ENCODE results near the gene CHD2. TPM values are rescaled to one million over a fixed set of nuclear protein-coding genes. Genes with fewer than 3 reads are reported as not detected.

CHD2 gene
- polyA plus RNA-seq, 4 donors, result 29.2 to 75.5 (median 32.2) TPM

DNA sequence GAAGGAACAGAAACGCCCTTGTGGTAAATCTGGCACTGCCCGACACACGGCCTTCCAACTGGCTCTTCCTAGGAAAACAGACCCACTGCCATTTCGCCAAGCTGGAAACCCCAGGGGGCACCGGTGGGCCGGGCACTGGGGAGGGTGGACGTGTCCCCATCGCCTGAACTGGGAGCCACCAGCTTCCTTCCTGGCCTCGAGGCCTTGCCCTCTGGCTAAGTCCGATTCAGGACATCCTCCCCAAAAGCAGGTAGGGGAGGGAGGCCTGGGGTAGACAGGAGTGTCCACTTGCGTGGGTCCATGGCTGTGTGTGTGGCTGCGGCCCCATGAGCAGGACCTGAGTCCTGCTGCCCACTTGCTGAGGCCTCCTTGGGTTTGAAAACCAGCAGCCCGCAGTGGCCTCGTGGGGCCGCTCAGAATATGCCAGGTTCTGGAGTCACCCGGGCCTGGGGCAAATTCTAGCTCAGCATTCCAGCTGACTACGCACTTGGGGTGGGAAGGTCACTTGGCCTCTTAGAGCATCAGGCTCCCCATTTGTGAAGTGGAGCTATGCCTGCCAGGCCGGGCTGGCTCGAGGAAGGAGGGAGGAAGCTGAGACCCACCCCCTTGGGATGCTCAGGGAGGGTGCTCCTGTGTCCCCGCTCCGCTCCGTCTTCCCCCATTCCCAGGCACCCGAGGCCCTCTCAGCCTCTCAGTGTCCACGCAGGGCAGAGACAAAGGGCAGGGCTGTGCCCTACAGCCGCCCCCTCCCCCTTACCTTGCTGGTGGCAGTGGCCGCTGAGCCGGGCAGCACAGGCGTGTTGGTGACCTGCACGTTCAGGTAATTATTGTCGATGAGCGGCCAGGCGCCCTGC is 151.3 kb downstream of the CHD2 start:
- Histone ChIP-seq H3K27ac (ENCODE audit: low read depth in 1 of 3, low read length in 2 of 3) (no peak overlapping the region), H3K4me1 (ENCODE audit: control insufficient read depth in 3 of 3, insufficient read depth in 2 of 3, low read depth in 1 of 3, low read length in 2 of 3) (no peaks in the 10 kb centered on the region), H3K4me3 (ENCODE audit: low read depth in 1 of 3, low read length in 3 of 3) (no peak overlapping the region), H3K36me3 (ENCODE audit: control insufficient read depth in 3 of 3, insufficient read depth in 2 of 3, low read depth in 1 of 3, low read length in 3 of 3) (peaks cover 0 to 27% (median 0%) of the 10 kb centered on the region in 3 donors), H3K9me3 (ENCODE audit: control insufficient read depth in 2 of 2, insufficient read depth in 1 of 2, low read depth in 1 of 2, low read length in 1 of 2) (no peaks in the 10 kb centered on the region), H3K27me3 (ENCODE audit: control insufficient read depth in 3 of 3, insufficient read depth in 3 of 3, low read length in 3 of 3) (no peaks in the 10 kb centered on the region)
- no peak for FAIRE-seq
- 86 to 89% (median 86%) methylated on average over 32 of the region's 32 CpGs for WGBS, 3 donors
- DNase-seq, result no peak

DNA sequence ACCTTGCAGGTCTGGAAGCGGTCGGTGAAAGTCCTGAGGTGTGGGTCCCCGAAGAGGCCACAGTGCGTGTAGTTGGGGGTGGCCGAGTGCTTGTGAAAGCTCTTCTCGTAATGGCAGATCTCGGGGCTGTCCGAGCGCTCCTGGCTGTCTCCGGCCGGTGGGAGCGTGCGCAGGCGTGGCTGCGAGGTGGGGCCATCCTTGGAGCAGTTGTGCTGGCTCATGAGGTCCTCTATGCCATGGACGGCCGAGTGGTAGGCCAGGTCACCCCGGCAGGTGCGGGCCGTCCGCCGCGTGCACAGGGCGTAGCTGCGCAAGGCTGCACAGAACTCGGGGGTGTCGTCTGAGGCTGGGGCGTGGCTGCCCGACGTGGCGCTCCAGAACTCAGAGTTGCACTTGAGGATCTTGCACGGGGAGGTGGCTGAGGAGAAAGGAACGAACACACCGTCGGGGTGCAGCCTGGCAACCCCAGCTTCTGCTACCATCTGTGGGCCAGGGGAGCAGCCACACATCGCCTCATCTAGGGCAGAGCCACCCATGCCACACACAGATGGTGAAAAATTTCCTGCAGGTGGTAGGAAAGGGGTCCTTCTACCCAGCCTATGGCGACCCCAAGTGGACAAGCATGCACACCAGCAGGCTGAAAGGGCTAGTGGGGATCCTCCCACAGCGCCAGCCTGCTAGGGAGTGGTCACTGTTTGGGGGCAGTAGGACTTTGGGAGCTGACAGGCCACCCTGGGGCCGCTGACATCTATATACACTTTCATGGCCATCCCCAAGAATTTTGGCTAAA is 152.2 kb downstream of the CHD2 start:
- peaks cover 0 to 25% (median 0%) of the 10 kb centered on the region in 3 donors for H3K36me3 ChIP-seq (ENCODE audit: control insufficient read depth in 3 of 3, insufficient read depth in 2 of 3, low read depth in 1 of 3, low read length in 3 of 3)
- H3K9me3 ChIP-seq (ENCODE audit: control insufficient read depth in 2 of 2, insufficient read depth in 1 of 2, low read depth in 1 of 2, low read length in 1 of 2), result no peaks in the 10 kb centered on the region
- H3K27me3 ChIP-seq (ENCODE audit: control insufficient read depth in 3 of 3, insufficient read depth in 3 of 3, low read length in 3 of 3), result no peaks in the 10 kb centered on the region
- WGBS, 3 donors, result 82 to 89% (median 83%) methylated on average over 37 to 39 of the region's 39 CpGs
- DNase-seq (no peak), FAIRE-seq (no peak)
- H3K4me3 ChIP-seq (ENCODE audit: low read depth in 1 of 3, low read length in 3 of 3), result no peak overlapping the region
- H3K4me1 ChIP-seq (ENCODE audit: control insufficient read depth in 3 of 3, insufficient read depth in 2 of 3, low read depth in 1 of 3, low read length in 2 of 3), result no peaks in the 10 kb centered on the region
- no peak overlapping the region for H3K27ac ChIP-seq (ENCODE audit: low read depth in 1 of 3, low read length in 2 of 3)

DNA sequence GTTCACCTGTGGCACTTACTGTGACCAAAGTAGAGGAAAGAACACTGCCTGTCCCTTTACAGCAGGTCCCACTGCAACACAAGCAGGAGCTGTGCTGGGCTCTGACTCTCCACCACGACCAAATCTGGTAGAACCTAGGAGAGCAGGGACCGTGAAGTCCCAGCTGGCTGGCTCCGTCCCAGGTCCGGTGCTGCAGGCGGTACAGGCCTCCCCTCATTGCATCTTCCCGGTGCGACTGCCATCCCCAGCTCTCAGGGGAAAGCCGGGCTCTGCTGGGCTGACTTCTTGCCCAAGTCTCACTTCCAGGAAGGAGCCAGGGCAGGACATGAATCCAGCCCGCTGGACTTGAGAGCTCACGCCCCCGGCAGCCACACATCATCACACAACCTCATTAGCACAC is 155.1 kb downstream of the CHD2 start:
- H3K4me1 ChIP-seq (ENCODE audit: control insufficient read depth in 3 of 3, insufficient read depth in 2 of 3, low read depth in 1 of 3, low read length in 2 of 3), result no peaks in the 10 kb centered on the region
- DNase-seq (no peak), FAIRE-seq (no peak)
- H3K27me3 ChIP-seq (ENCODE audit: control insufficient read depth in 3 of 3, insufficient read depth in 3 of 3, low read length in 3 of 3), result no peaks in the 10 kb centered on the region
- H3K9me3 ChIP-seq (ENCODE audit: control insufficient read depth in 2 of 2, insufficient read depth in 1 of 2, low read depth in 1 of 2, low read length in 1 of 2), result no peaks in the 10 kb centered on the region
- 82 to 89% (median 88%) methylated on average over 11 of the region's 11 CpGs for WGBS, 3 donors
- H3K36me3 ChIP-seq (ENCODE audit: control insufficient read depth in 3 of 3, insufficient read depth in 2 of 3, low read depth in 1 of 3, low read length in 3 of 3), result peaks cover 0 to 15% (median 0%) of the 10 kb centered on the region in 3 donors
- no peak overlapping the region for H3K27ac ChIP-seq (ENCODE audit: low read depth in 1 of 3, low read length in 2 of 3)
- H3K4me3 ChIP-seq (ENCODE audit: low read depth in 1 of 3, low read length in 3 of 3), result no peak overlapping the region

DNA sequence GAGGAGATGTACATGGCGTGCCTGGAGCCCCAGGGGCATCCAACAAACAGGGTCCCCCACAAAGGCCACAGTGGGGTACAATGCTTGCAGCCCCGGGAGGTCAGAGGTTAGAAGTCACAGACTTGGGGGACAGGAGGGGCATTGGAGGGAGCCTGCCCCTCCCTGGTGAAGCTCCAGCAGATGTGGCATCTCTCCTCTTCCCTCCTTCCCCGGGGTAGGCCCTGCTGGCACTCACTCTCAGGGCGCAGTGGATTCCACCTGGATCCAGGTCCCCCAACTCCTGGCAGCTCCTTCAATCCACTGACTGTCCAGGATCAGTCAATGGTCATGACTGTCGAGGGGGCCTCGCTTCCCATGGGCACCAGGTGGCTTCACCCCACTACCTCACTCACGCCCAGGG is 156.7 kb downstream of the CHD2 start:
- Histone ChIP-seq H3K36me3 (ENCODE audit: control insufficient read depth in 3 of 3, insufficient read depth in 2 of 3, low read depth in 1 of 3, low read length in 3 of 3) (peaks cover 0 to 3% (median 0%) of the 10 kb centered on the region in 3 donors), H3K27me3 (ENCODE audit: control insufficient read depth in 3 of 3, insufficient read depth in 3 of 3, low read length in 3 of 3) (no peaks in the 10 kb centered on the region), H3K4me1 (ENCODE audit: control insufficient read depth in 3 of 3, insufficient read depth in 2 of 3, low read depth in 1 of 3, low read length in 2 of 3) (peaks cover 0 to 7% (median 2%) of the 10 kb centered on the region in 3 donors), H3K27ac (ENCODE audit: low read depth in 1 of 3, low read length in 2 of 3) (no peak overlapping the region), H3K9me3 (ENCODE audit: control insufficient read depth in 2 of 2, insufficient read depth in 1 of 2, low read depth in 1 of 2, low read length in 1 of 2) (no peaks in the 10 kb centered on the region), H3K4me3 (ENCODE audit: low read depth in 1 of 3, low read length in 3 of 3) (no peak overlapping the region)
- no peak for DNase-seq
- WGBS, 3 donors, result 68 to 83% (median 77%) methylated on average over 7 of the region's 7 CpGs
- no peak for FAIRE-seq

DNA sequence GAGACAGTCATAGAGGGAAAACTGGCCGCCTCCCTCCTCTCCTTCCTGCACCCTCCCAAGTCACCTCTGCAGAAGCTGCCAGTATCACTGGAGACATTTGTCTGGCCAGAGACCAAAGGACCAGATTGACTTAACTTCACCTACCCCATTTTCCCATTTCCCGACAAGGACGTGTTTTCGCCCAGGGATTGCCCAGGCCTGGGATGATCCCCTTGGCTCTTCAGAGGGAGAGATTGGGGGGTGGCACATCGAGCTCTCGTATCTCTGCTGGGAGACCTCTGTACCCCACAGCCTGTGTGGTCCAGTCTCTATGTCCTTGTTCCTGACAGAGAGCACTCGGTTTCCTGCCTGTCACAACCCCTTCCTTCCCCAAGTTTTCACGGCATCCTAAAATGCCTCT is 157.5 kb downstream of the CHD2 start:
- Histone ChIP-seq H3K4me3 (ENCODE audit: low read depth in 1 of 3, low read length in 3 of 3) (no peak overlapping the region), H3K27ac (ENCODE audit: low read depth in 1 of 3, low read length in 2 of 3) (no peak overlapping the region), H3K36me3 (ENCODE audit: control insufficient read depth in 3 of 3, insufficient read depth in 2 of 3, low read depth in 1 of 3, low read length in 3 of 3) (no peaks in the 10 kb centered on the region), H3K4me1 (ENCODE audit: control insufficient read depth in 3 of 3, insufficient read depth in 2 of 3, low read depth in 1 of 3, low read length in 2 of 3) (peaks cover 0 to 7% (median 2%) of the 10 kb centered on the region in 3 donors), H3K27me3 (ENCODE audit: control insufficient read depth in 3 of 3, insufficient read depth in 3 of 3, low read length in 3 of 3) (no peaks in the 10 kb centered on the region), H3K9me3 (ENCODE audit: control insufficient read depth in 2 of 2, insufficient read depth in 1 of 2, low read depth in 1 of 2, low read length in 1 of 2) (no peaks in the 10 kb centered on the region)
- DNase-seq, result no peak
- 86 to 91% (median 86%) methylated on average over 8 of the region's 8 CpGs for WGBS, 3 donors
- no peak for FAIRE-seq

DNA sequence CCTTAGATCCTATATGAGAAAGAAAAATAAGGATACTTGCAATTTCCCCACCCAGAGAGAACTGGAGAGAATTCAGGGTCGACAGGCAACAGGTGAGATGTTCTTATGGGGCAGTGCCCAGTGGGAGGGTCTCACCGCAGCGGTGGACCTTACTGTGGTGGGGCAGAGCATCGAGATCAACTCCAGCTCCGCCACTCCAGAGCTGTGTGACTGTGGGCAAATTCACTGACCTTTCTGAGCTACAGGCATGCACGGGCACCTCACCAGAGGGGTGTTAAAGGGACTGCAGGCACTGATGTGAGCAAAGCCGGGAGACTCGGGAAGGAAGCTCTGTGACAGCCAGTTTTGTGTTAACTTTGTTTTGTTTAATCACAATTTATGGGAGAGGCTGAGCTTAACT is 158.0 kb downstream of the CHD2 start:
- Histone ChIP-seq H3K4me3 (ENCODE audit: low read depth in 1 of 3, low read length in 3 of 3) (no peak overlapping the region), H3K4me1 (ENCODE audit: control insufficient read depth in 3 of 3, insufficient read depth in 2 of 3, low read depth in 1 of 3, low read length in 2 of 3) (peaks cover 0 to 7% (median 2%) of the 10 kb centered on the region in 3 donors), H3K9me3 (ENCODE audit: control insufficient read depth in 2 of 2, insufficient read depth in 1 of 2, low read depth in 1 of 2, low read length in 1 of 2) (no peaks in the 10 kb centered on the region), H3K36me3 (ENCODE audit: control insufficient read depth in 3 of 3, insufficient read depth in 2 of 3, low read depth in 1 of 3, low read length in 3 of 3) (no peaks in the 10 kb centered on the region), H3K27ac (ENCODE audit: low read depth in 1 of 3, low read length in 2 of 3) (no peak overlapping the region), H3K27me3 (ENCODE audit: control insufficient read depth in 3 of 3, insufficient read depth in 3 of 3, low read length in 3 of 3) (no peaks in the 10 kb centered on the region)
- no peak for FAIRE-seq
- DNase-seq, result no peak
- 78 to 80% (median 78%) methylated on average over 8 of the region's 8 CpGs for WGBS, 3 donors

DNA sequence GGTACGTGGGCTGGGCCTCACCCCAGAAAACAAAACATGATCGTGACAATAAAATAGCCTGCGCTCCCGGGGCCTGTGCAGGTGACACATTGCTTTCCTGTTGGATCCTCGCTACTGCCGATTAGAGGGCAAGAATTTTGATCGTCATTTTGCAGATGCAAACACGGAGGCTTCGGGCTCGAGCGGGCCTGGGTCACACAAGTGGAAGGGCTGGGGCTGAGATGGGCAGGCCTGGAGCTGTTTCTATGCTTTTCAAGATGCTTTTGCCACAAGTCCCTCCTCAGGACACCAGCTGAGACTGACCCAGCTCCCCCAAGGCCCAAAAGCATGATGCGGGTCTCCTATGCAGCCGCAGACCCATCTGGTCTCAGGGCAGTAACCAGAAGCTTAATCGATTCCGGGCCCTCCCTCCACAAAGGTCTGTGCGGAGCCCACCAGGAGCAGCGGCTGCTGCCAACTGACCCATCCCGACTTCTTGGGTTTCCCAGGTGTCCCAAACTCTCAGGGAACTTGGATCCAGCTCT is 158.8 kb downstream of the CHD2 start:
- no peak overlapping the region for H3K4me3 ChIP-seq (ENCODE audit: low read depth in 1 of 3, low read length in 3 of 3)
- peaks cover 0 to 2% (median 0%) of the 10 kb centered on the region in 3 donors for H3K27me3 ChIP-seq (ENCODE audit: control insufficient read depth in 3 of 3, insufficient read depth in 3 of 3, low read length in 3 of 3)
- peaks cover 0 to 7% (median 2%) of the 10 kb centered on the region in 3 donors for H3K4me1 ChIP-seq (ENCODE audit: control insufficient read depth in 3 of 3, insufficient read depth in 2 of 3, low read depth in 1 of 3, low read length in 2 of 3)
- DNase-seq, result no peak
- peaks cover 0 to 2% (median 0%) of the 10 kb centered on the region in 3 donors for H3K36me3 ChIP-seq (ENCODE audit: control insufficient read depth in 3 of 3, insufficient read depth in 2 of 3, low read depth in 1 of 3, low read length in 3 of 3)
- H3K9me3 ChIP-seq (ENCODE audit: control insufficient read depth in 2 of 2, insufficient read depth in 1 of 2, low read depth in 1 of 2, low read length in 1 of 2), result no peaks in the 10 kb centered on the region
- no peak overlapping the region for H3K27ac ChIP-seq (ENCODE audit: low read depth in 1 of 3, low read length in 2 of 3)
- no peak for FAIRE-seq
- WGBS, 3 donors, result 77 to 86% (median 78%) methylated on average over 18 of the region's 18 CpGs

DNA sequence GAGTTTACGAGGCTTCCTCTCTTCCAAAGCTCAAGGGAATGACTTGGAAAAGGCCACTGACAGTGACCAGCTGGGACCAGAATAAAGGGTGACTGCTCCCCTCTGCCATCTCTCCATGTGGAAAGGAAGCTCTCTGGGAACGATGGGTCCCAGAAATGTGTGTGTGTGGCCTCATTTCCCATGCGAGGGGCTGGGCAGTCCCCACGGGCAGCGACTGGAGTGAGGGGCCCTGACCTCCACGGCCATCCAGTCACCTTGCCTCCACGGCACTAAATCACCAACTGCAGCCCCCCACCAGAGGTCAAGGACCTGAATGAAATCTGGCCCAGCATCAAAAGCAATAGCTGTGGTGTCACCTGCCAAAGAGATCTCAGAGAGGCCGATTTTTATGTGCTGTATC is 159.3 kb downstream of the CHD2 start:
- H3K27ac ChIP-seq (ENCODE audit: low read depth in 1 of 3, low read length in 2 of 3), result no peak overlapping the region
- H3K4me1 ChIP-seq (ENCODE audit: control insufficient read depth in 3 of 3, insufficient read depth in 2 of 3, low read depth in 1 of 3, low read length in 2 of 3), result peaks cover 0 to 7% (median 2%) of the 10 kb centered on the region in 3 donors
- DNase-seq, result no peak
- H3K36me3 ChIP-seq (ENCODE audit: control insufficient read depth in 3 of 3, insufficient read depth in 2 of 3, low read depth in 1 of 3, low read length in 3 of 3), result peaks cover 0 to 4% (median 0%) of the 10 kb centered on the region in 3 donors
- peaks cover 0 to 7% (median 0%) of the 10 kb centered on the region in 3 donors for H3K27me3 ChIP-seq (ENCODE audit: control insufficient read depth in 3 of 3, insufficient read depth in 3 of 3, low read length in 3 of 3)
- FAIRE-seq, result no peak
- H3K9me3 ChIP-seq (ENCODE audit: control insufficient read depth in 2 of 2, insufficient read depth in 1 of 2, low read depth in 1 of 2, low read length in 1 of 2), result no peaks in the 10 kb centered on the region
- WGBS, 3 donors, result 66 to 73% (median 66%) methylated on average over 8 of the region's 8 CpGs
- H3K4me3 ChIP-seq (ENCODE audit: low read depth in 1 of 3, low read length in 3 of 3), result no peak overlapping the region
